K562 (cell line): Measurements from ENCODE around the gene OVCA2. TPM values are rescaled to one million over a fixed set of nuclear protein-coding genes. Genes with fewer than 3 reads are reported as not detected.

ENCODE experiments used
- CHD7 ChIP-seq: fragments of 200-600 bp; sonication (generic); IDR thresholded peaks from one replicate; pipeline ENCODE4 v1.6.1; 2012; ENCODE audit warnings: mild to moderate bottlenecking, low read depth, low read length, inconsistent platforms
- ETV1 ChIP-seq: fragments of 450-650 bp; conservative IDR thresholded peaks from 2 replicates; pipeline ENCODE4 v1.6.1; 2016; ENCODE audit warnings: missing genetic modification characterization, control low read depth, low read depth, missing compliant biosample characterization
- MAFG ChIP-seq: fragments of 450-650 bp; conservative IDR thresholded peaks from 2 replicates; pipeline ENCODE4 v1.6.1; 2016; ENCODE audit warnings: missing genetic modification characterization, missing compliant biosample characterization
- MXI1 ChIP-seq: IDR thresholded peaks from 2 replicates; pipeline ENCODE4 v1.6.1; 2011; ENCODE audit warnings: low read depth, mild to moderate bottlenecking, improper control_type of control experiment, low read length
- PHB ChIP-seq: fragments of 250-450 bp; sonication (Bioruptor Pico); IDR thresholded peaks from 2 replicates; pipeline ENCODE4 v1.5.0; 2021
- POLR2AphosphoS5 ChIP-seq: IDR thresholded peaks from 2 replicates; pipeline ENCODE4 v1.6.1; 2011; ENCODE audit warnings: mild to moderate bottlenecking, low read depth, low read length, moderate library complexity; ENCODE audit not compliant: control insufficient read depth, insufficient read depth
- polyA plus RNA-seq, 8 experiments: library from polyadenylated mRNA; depleted of rRNA in 4 of 8; stranded (reverse) in 5 of 8; unstranded in 3 of 8; fragments of >200 nt; fragmentation: Nextera tagmentation in 2 of 8; fragmentation: Illumina TruSeq in 1 of 8; extraction: Ambion mirVana in 2 of 8; extraction: Trizol in 1 of 8; gene quantifications; 2 replicates each; pipeline versions ENCODE4 v1.2.1 to v1.2.3, GENCODE V29; 2011 to 2014; ENCODE audit warnings: inconsistent platforms in 1 of 8, missing spikeins in 1 of 8
- total RNA-seq, 7 experiments: library from RNA; depleted of rRNA in 6 of 7; stranded (reverse); fragments of >200 nt in 6 of 7; fragmentation: Illumina TruSeq in 2 of 7; extraction: Trizol in 2 of 7; gene quantifications; 2 replicates each; pipeline versions ENCODE4 v1.2.1 to v1.2.3, GENCODE V29; 2011 to 2021; ENCODE audit warnings: low replicate concordance in 1 of 7

OVCA2 gene
- total and polyA plus RNA-seq, 9 of the 15 experiments (the other 6 are each of a cell fraction or from before 2014, with no cell fraction given): 3.0 to 23.7 (median 14.1) TPM

- no peak for TF ChIP-seq CHD7
- TF ChIP-seq MXI1: peak; percentile 94
- 0 out of 2 replicates have a peak, but pooled peaks have one; percentile 33 for TF ChIP-seq PHB (CRISPR knock-in tag)
- TF ChIP-seq ETV1 (tag): peak; percentile 74
- peak; percentile 74 for TF ChIP-seq POLR2AphosphoS5
- no peak for TF ChIP-seq MAFG (tag)
These were observed at the start of gene OVCA2 (continued) for GRCh38 chr17:2041561-2042389.
